Measurements from ENCODE around the gene LAD1. TPM values are rescaled to one million over a fixed set of nuclear protein-coding genes. Genes with fewer than 3 reads are reported as not detected.
A peak's percentile ranks its signal among the peaks of the same experiment; 100 is the strongest.

LAD1 gene
- polyA plus RNA-seq, 1 of the 3 experiments (the other 2 are of a cell fraction), result not detected

- Histone ChIP-seq H3K36me3 (replicated peaks in 1 of 2; ENCODE audit: control insufficient read depth in 1 of 2, insufficient read depth in 2 of 2, low read length in 1 of 2) (no peaks in the 10 kb centered on the region), H2AFZ (ENCODE audit: low read depth) (no peak overlapping the region), H3F3A (replicated peaks; ENCODE audit: insufficient read depth) (peaks cover 5% of the 10 kb centered on the region), H3K4me1 (ENCODE audit: control insufficient read depth in 1 of 2, insufficient read depth in 2 of 2, low read depth in 1 of 2, low read length in 1 of 2) (peaks cover 0 to 19% of the 10 kb centered on the region in 2 experiments; a peak in 1 of 4 replicates), H3K9ac (no peak overlapping the region), H3K27ac (ENCODE audit: low read depth in 2 of 2, low read length in 1 of 2) (peak overlapping the region in 1 of 2 experiments; percentile 9; a peak in 1 of 4 replicates), H3K4me2 (no peak overlapping the region), H3K4me3 (ENCODE audit: low read depth in 2 of 2, low read length in 1 of 2) (no peak overlapping the region), H3K9me3 (no peaks in the 10 kb centered on the region), H3K79me2 (ENCODE audit: insufficient read depth) (no peaks in the 10 kb centered on the region), H4K20me1 (ENCODE audit: insufficient read depth) (no peaks in the 10 kb centered on the region), H3K9me2 (no peaks in the 10 kb centered on the region), H3K27me3 (ENCODE audit: insufficient read depth) (no peaks in the 10 kb centered on the region; the same call in 1 of the 2 replicates)
- WGBS (ENCODE audit: low lambda C conversion rate), result 27% methylated on average over 3 of the region's 4 CpGs
- POLR2A ChIA-PET, result no interaction called here
- CTCF ChIA-PET, result interaction anchor here (1.2 to 6.6 kb wide), 7 partner anchors 13 to 90 kb away, joined by 3 to 85 read pairs (median 3); no protein-coding TSS in a partner anchor
- peak; percentile 65 for DNase-seq
- TF ChIP-seq RXRA (IDR thresholded peaks at IDR 0.05; ENCODE audit: borderline replicate concordance, low read depth), result no peak
- no peak for TF ChIP-seq RCOR1 (IDR thresholded peaks at IDR 0.05; ENCODE audit: low read length)
- no peak for TF ChIP-seq FOXM1 (IDR thresholded peaks at IDR 0.05; ENCODE audit: low read depth)
- TF ChIP-seq POLR2AphosphoS5 (IDR thresholded peaks at IDR 0.05; ENCODE audit: low read depth, low read length), result 0 out of 2 replicates have a peak, but pooled peaks have one; percentile 32
- no peak for TF ChIP-seq SIN3A (IDR thresholded peaks at IDR 0.05; ENCODE audit: borderline replicate concordance, low read depth, low read length)
- no peak for TF ChIP-seq CHD2 (IDR thresholded peaks at IDR 0.05; ENCODE audit: low read length, partially characterized antibody)
- no peak for TF ChIP-seq NRF1 (IDR thresholded peaks at IDR 0.05; ENCODE audit: low read depth, low read length)
- TF ChIP-seq USF2 (IDR thresholded peaks at IDR 0.05; ENCODE audit: borderline replicate concordance, low read depth, low read length), result no peak
- TF ChIP-seq GATA2 (CRISPR knock-in tag; IDR thresholded peaks at IDR 0.05), result no peak
- no peak for TF ChIP-seq TAF1 (IDR thresholded peaks at IDR 0.05; ENCODE audit: borderline replicate concordance, low read depth, low read length)
- no peak for TF ChIP-seq MEF2A (IDR thresholded peaks at IDR 0.05; ENCODE audit: borderline replicate concordance, low read depth)
- TF ChIP-seq ELF1 (IDR thresholded peaks at IDR 0.05), result no peak
- no peak for TF ChIP-seq EZH2phosphoT487 (IDR thresholded peaks at IDR 0.05; ENCODE audit: borderline replicate concordance, low read depth)
- TF ChIP-seq TCF12 (IDR thresholded peaks at IDR 0.05), result peak; percentile 96
- no peak for TF ChIP-seq TEAD4 (IDR thresholded peaks at IDR 0.05; ENCODE audit: borderline replicate concordance, insufficient read depth)
- TF ChIP-seq, protein P1, sequence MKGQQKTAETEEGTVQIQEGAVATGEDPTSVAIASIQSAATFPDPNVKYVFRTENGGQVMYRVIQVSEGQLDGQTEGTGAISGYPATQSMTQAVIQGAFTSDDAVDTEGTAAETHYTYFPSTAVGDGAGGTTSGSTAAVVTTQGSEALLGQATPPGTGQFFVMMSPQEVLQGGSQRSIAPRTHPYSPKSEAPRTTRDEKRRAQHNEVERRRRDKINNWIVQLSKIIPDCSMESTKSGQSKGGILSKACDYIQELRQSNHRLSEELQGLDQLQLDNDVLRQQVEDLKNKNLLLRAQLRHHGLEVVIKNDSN (IDR thresholded peaks at IDR 0.05; ENCODE audit: borderline replicate concordance, low read depth), result no peak
- TF ChIP-seq RFX5 (IDR thresholded peaks at IDR 0.05; ENCODE audit: low read length), result no peak
- TF ChIP-seq JUND (IDR thresholded peaks at IDR 0.05), result no peak
- TF ChIP-seq YY1 (IDR thresholded peaks at IDR 0.05; ENCODE audit: low read depth), result no peak
- 0 out of 2 replicates have a peak, but pooled peaks have one; percentile 23 for TF ChIP-seq FOXJ3 (CRISPR knock-in tag; IDR thresholded peaks at IDR 0.05)
- TF ChIP-seq, protein P2, sequence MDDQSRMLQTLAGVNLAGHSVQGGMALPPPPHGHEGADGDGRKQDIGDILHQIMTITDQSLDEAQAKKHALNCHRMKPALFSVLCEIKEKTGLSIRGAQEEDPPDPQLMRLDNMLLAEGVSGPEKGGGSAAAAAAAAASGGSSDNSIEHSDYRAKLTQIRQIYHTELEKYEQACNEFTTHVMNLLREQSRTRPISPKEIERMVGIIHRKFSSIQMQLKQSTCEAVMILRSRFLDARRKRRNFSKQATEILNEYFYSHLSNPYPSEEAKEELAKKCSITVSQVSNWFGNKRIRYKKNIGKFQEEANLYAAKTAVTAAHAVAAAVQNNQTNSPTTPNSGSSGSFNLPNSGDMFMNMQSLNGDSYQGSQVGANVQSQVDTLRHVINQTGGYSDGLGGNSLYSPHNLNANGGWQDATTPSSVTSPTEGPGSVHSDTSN (IDR thresholded peaks at IDR 0.05), result peak; percentile 64
- no peak for TF ChIP-seq SMC3 (IDR thresholded peaks at IDR 0.05; ENCODE audit: low read depth, low read length)
- TF ChIP-seq GABPA (IDR thresholded peaks at IDR 0.05; ENCODE audit: low read depth), result no peak
- TF ChIP-seq, protein P3, sequence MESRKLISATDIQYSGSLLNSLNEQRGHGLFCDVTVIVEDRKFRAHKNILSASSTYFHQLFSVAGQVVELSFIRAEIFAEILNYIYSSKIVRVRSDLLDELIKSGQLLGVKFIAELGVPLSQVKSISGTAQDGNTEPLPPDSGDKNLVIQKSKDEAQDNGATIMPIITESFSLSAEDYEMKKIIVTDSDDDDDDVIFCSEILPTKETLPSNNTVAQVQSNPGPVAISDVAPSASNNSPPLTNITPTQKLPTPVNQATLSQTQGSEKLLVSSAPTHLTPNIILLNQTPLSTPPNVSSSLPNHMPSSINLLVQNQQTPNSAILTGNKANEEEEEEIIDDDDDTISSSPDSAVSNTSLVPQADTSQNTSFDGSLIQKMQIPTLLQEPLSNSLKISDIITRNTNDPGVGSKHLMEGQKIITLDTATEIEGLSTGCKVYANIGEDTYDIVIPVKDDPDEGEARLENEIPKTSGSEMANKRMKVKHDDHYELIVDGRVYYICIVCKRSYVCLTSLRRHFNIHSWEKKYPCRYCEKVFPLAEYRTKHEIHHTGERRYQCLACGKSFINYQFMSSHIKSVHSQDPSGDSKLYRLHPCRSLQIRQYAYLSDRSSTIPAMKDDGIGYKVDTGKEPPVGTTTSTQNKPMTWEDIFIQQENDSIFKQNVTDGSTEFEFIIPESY (IDR thresholded peaks at IDR 0.05; ENCODE audit: borderline replicate concordance, low read depth), result no peak
- no peak for TF ChIP-seq IRF3 (IDR thresholded peaks at IDR 0.05; ENCODE audit: low read depth, low read length)
- TF ChIP-seq EP300 (IDR thresholded peaks at IDR 0.05; ENCODE audit: borderline replicate concordance in 1 of 2, low read depth in 1 of 2, low read length in 1 of 2), result peak in 1 of 2 experiments; percentile 19; a peak in 1 of 4 replicates
- no peak for TF ChIP-seq MAX (IDR thresholded peaks at IDR 0.05; ENCODE audit: low read depth)
- TF ChIP-seq, protein P4, sequence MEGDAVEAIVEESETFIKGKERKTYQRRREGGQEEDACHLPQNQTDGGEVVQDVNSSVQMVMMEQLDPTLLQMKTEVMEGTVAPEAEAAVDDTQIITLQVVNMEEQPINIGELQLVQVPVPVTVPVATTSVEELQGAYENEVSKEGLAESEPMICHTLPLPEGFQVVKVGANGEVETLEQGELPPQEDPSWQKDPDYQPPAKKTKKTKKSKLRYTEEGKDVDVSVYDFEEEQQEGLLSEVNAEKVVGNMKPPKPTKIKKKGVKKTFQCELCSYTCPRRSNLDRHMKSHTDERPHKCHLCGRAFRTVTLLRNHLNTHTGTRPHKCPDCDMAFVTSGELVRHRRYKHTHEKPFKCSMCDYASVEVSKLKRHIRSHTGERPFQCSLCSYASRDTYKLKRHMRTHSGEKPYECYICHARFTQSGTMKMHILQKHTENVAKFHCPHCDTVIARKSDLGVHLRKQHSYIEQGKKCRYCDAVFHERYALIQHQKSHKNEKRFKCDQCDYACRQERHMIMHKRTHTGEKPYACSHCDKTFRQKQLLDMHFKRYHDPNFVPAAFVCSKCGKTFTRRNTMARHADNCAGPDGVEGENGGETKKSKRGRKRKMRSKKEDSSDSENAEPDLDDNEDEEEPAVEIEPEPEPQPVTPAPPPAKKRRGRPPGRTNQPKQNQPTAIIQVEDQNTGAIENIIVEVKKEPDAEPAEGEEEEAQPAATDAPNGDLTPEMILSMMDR (IDR thresholded peaks at IDR 0.05), result no peak
These were observed 31.7 kb upstream of the LAD1 start for GRCh38 chr1:201430776-201431175.

Data from SK-N-SH (cell line).